Middle frontal gyrus (tissue), 1 donor: ENCODE data around the gene SLC34A2.
"Not testable (repeated sequence)": the region's sequence is repeated elsewhere in the genome, so short reads cannot be mapped to it uniquely, and the experiment has no call there.

Experiments
- DNase-seq: peaks from one replicate; pipeline ENCODE4 v3.0.0-alpha.2; 2015; ENCODE audit warnings: low spot score; ENCODE audit errors: extremely low spot score

SLC34A2 gene

DNA sequence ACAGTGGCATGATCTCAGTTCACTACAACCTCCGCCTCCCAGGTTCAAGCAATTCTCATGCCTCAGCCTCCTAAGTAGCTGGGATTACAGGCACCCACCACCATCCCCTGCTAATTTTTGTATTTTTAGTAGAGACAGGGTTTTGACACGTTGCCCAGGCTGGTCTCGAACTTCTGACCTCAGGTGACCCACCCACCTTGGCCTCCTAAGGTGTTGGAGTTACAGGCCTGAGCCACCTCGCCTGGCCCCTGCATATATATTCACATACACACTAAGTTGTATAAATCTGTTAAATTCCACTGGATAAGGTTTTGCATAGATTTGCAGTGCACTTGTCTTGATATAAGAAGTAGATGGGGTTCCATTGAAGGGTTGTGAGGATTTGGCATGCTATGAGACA lies 5.8 kb downstream of the SLC34A2 start:
- DNase-seq: not testable (repeated sequence)

- DNase-seq: no peak
Measured at GRCh38 chr4:25662306-25662705, 6.7 kb downstream of the SLC34A2 start.

DNA sequence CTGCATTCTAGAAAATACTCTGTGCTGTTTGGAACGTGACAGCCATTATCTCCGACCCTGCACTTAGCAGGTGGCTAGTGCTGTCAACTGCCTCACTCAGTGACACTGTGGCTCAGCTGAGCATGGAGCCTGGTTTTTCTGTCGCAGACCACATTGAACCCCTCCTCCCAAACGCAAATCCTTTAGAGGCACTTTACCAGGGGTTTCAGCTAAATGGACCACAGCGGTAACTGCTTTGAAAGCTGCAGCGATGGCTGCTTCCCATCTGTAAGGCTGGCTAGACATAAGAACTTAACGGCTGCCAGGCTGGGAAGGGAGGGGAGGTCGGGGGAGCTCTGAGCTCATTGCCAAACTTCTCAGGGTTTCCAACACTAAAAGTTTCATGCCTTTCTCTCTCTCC lies 8.1 kb downstream of the SLC34A2 start:
- no peak for DNase-seq

- DNase-seq: no peak
Measured at GRCh38 chr4:25666031-25666630, 10.5 kb downstream of the SLC34A2 start.

GRCh38 chr4:25667931-25668557 lies 12.4 kb downstream of the SLC34A2 start:
- no peak for DNase-seq

DNA sequence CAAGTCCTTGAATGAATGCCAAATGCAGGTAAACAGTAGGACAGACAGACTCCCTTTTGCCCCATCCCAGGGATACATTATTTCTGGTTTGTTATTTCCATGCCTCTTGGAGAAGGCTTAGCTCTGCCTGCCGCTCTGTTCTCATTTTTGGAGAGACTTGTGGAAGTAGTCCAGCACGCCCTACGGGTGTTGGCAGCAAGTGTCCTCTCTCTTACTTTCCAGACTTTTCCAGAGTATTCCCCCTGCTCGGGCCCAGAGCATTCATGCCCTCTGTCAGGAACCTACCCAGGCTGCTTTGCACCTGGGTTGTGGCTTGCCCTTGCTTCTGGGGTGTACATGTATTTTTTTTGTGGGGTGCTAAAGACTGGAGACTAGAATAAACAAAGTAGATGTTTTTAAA lies 15.3 kb downstream of the SLC34A2 start:
- no peak for DNase-seq

- DNase-seq: no peak
Measured at GRCh38 chr4:25672756-25673155, 17.1 kb downstream of the SLC34A2 start.

GRCh38 chr4:25674386-25674785 lies 18.7 kb downstream of the SLC34A2 start:
- DNase-seq: no peak

GRCh38 chr4:25676221-25676620 lies 20.6 kb downstream of the SLC34A2 start:
- no peak for DNase-seq

DNA sequence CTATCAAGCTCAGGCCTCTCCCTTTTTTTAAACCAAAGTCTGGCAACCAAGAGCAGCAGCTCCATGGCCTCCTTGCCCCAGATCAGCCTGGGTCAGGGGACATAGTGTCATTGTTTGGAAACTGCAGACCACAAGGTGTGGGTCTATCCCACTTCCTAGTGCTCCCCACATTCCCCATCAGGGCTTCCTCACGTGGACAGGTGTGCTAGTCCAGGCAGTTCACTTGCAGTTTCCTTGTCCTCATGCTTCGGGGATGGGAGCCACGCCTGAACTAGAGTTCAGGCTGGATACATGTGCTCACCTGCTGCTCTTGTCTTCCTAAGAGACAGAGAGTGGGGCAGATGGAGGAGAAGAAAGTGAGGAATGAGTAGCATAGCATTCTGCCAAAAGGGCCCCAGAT lies 21.5 kb downstream of the SLC34A2 start:
- no peak for DNase-seq

GRCh38 chr4:25677943-25678342 lies 22.3 kb downstream of the SLC34A2 start:
- DNase-seq: no peak

DNA sequence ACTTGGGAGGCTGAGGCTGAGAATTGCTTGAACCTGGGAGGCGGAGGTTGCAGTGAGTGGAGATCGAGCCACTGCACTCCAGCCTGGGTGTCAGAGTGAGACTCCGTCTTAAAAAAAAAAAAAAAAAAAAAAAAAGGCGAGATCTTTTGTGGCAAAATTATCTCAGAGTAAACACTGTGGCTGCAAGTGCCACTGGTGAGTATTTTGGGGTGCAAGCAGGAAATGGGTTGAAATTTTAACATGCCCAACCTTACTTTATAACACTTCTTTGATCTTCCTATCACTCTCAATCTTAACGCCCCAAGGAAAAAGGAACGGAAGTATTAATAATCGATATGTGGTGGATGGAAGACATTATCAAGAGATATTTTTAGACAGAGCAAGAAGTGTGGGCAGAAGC lies 32.1 kb downstream of the SLC34A2 start:
- no peak for DNase-seq

- no peak for DNase-seq
Measured at GRCh38 chr4:25694466-25694865, 38.8 kb downstream of the SLC34A2 start.

DNA sequence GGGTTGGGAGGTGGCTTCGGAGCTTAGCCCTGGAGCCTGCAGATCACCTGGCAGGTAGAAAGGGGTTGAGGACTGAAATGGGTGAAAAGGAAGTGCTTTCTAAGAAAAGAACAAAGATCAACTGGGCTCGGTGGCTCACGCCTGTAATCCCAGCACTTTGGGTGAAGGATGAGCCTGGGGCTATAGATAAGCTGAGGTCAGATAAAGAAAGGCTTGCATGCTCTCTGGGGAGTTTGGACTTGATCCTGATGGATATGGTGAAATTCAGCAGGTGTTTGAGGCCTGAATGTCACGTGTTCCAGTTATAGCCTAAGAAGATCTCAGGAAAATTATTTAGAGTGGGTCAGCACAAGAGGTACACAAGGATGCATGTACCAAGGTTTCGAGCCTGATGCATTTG lies 40.8 kb downstream of the SLC34A2 start:
- no peak for DNase-seq

- no peak for DNase-seq
Measured at GRCh38 chr4:25697516-25697915, 41.9 kb downstream of the SLC34A2 start.

GRCh38 chr4:25700661-25701060 lies 45.0 kb downstream of the SLC34A2 start:
- no peak for DNase-seq

- peak; percentile 33 for DNase-seq
Measured at GRCh38 chr4:25702848-25703247, 47.2 kb downstream of the SLC34A2 start.

DNA sequence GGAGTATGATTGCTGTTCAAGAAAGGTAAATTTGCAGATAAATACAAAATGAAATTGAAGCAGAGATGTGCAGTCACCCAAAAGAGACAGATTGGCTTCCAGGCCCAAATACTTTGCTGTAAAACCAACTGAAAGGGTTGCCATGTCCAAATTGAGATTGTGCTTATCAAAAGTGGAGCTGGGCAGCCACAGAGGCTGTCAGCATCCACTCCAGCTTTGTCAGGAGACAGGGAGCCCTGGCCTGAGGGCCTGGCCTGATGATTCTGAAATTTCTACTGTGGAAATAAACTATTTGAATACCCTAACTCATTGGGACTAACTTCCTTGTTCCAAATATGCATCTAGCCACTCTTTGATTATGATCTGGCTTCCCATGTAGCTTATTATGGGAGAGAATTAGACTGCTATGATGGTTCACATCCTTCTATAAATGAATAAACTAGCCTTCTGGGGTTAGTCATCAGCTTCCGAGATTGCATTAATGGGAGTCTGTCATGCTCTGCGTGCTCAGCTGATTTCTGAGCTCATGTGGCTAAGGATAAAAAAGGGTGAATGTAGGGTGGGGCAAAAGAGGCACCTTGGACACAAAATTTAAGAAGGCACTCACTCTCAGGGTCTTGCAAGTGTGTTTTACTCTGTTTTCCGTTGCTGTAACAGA lies 48.2 kb downstream of the SLC34A2 start:
- DNase-seq: no peak

- no peak for DNase-seq
Measured at GRCh38 chr4:25704516-25704915, 48.9 kb downstream of the SLC34A2 start.

GRCh38 chr4:25710637-25711036 lies 55.0 kb downstream of the SLC34A2 start:
- DNase-seq: no peak

DNA sequence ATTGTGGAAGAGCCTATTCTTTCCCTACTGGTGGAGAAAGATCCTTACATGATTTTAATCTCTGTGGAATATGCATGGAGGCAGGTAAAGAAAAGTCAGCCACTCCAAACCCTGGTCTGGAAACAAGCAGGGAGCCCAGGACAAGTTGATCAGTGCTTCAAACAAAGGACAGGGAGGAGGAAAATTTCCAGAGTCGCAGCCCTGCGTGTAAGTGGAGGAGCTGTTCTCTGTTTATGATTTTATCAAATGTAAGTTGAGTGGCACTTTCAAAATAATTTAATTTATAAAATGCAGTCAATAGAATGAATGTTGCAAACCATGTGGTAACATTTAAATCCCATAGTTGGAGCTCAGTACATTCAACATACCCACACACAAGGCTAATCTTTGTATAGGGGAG lies 57.0 kb downstream of the SLC34A2 start:
- DNase-seq: no peak

DNA sequence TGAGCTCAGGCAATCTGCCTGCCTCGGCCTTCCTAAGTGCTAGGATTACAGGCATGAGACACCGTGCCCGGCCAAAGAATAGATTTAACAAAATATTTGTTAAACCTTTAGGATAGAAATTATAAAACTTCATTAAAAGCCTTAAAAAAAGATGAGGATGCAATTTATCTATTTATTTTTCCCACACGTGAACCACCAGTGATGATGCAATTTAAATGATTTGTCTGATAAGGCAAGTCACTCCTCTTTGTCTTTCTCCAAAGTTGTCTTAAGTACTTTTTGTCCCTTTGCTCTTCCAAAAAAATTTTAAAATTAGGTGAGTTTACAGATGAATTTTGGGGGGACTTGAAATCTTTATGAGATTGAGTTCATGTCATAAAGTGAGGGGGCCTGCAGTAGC lies 58.2 kb downstream of the SLC34A2 start:
- no peak for DNase-seq

DNA sequence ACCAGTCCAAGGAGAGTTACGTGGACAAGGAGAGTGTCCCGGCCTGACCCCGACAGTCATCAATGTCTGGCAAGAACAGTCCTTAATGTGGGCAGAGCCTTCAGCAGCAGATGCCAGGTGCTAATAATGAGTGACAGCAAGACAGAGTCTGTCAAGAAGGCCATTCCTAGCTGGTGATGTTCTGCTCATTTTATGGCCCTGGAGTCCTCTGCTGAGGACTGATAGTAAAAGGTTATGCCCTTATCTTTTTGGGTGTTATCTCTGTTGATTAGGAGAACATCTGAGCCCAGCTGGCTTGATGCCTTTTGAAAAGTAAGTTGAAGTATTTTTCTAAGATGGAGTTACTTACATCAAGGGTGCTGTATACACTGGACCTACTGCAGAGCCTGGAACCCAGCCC lies 67.3 kb downstream of the SLC34A2 start:
- DNase-seq: no peak
